Measurements from ENCODE around the gene TRO.
A peak's percentile ranks its signal among the peaks of the same experiment; 100 is the strongest.

The TRO gene

GRCh38 chrX:54920610-54921426 is at the start of gene TRO:
TRO (plus strand) TSS chrX:54920824; CDS start chrX:54922247, 1,423 bp downstream.
- no peak for DNase-seq

GRCh38 chrX:54885740-54886139 is 34.9 kb upstream of the TRO start:
- no peak for DNase-seq

DNA sequence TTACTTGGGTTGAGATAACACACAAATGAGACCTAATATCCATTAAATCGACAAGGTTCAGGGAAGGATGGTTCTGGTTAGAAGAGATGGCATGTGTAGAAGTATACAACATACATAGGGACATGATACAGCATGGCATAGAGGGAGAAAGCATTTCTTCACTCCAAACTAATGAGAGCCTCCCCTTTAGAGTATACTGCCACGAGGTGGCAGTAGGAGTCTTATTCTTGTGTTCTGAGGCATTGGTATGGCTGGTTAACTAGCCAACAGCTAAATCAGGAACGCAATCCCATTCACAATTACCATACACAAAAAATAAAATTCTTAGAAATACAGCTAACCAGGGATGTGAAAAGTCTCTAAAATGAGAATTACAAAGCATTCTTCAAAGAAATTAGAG is 29.1 kb upstream of the TRO start:
- peak in 4 of 6 experiments; percentile 13 to 52 (median 38) for DNase-seq

- DNase-seq: no peak
Measured at GRCh38 chrX:54894159-54894558, 26.5 kb upstream of the TRO start.

- no peak for DNase-seq
Measured at GRCh38 chrX:54909941-54910340, 10.7 kb upstream of the TRO start.

DNA sequence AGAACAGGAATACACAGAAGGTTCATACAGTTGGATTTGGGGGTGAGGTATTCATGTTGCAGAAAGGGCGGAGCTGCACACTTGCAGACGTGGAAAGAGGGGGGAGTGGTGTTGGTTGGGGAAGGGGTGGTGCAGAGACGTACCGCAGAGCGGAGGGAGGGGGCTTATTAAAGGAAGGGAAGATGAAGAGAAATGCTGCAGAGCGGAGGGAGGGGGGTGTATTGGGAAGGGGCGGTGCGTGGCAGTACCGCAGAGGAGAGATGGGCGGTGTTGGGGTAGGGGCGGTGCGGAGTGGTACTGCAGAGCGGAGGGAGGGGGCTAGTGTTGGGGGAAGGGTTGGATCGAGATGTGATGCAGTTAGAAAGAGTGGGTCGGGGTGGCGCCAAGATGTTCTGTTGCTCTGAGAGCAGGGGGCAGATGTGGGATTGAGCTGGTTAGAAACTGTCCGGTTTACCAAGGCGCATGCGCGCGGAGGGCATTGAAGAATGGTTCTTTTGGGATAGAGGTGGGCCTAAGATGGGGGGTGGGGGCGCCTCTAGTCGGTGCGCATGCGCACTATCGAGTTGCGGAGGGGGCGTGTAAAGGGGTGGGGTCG is 900 bp downstream of the TRO start:
- peak; percentile 32 to 60 (median 50) for DNase-seq

DNA sequence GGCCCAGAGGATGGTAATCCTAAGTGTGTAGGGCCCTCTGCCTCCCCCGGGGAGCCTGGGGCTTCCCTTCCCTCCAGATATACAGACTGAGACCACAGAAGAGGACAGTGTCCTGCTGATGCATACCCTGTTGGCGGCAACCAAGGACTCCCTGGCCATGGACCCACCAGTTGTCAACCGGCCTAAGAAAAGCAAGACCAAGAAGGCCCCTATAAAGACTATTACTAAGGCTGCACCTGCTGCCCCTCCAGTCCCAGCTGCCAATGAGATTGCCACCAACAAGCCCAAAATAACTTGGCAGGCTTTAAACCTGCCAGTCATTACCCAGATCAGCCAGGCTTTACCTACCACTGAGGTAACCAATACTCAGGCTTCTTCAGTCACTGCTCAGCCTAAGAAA is 1.9 kb downstream of the TRO start:
- no peak for DNase-seq

DNA sequence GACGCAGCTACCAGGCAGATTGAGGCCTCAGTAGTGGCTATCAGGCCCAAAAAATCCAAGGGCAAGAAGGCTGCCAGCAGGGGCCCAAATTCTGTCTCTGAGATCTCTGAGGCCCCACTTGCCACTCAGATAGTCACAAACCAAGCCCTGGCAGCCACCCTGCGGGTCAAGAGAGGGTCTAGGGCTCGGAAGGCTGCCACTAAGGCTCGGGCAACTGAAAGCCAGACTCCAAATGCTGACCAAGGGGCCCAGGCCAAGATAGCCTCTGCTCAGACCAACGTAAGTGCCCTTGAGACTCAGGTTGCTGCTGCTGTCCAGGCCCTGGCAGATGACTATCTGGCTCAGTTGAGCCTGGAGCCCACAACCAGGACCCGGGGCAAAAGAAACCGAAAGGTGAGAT is 2.8 kb downstream of the TRO start:
- DNase-seq: no peak

DNA sequence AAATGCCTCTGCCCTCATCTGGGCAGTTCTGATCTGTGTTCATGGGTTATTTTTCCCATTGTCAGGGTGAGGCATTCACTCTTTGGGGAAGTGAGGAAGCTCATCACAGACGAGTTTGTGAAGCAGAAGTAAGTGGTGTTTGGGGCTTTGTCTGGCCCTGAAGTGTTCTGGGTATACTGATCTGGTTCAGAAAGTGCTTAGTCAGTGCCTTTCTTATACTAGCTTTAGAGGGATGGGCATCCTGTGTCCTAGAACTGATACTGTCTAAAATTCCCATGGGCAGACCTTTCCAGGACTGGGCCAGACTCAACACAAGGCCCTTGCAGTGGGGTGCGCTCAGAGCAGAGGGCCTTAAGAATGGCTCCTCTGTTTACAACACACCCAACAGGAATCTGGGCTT is 6.4 kb downstream of the TRO start:
- no peak for DNase-seq

- no peak for DNase-seq
Measured at GRCh38 chrX:54928876-54929275, 8.3 kb downstream of the TRO start.

DNA sequence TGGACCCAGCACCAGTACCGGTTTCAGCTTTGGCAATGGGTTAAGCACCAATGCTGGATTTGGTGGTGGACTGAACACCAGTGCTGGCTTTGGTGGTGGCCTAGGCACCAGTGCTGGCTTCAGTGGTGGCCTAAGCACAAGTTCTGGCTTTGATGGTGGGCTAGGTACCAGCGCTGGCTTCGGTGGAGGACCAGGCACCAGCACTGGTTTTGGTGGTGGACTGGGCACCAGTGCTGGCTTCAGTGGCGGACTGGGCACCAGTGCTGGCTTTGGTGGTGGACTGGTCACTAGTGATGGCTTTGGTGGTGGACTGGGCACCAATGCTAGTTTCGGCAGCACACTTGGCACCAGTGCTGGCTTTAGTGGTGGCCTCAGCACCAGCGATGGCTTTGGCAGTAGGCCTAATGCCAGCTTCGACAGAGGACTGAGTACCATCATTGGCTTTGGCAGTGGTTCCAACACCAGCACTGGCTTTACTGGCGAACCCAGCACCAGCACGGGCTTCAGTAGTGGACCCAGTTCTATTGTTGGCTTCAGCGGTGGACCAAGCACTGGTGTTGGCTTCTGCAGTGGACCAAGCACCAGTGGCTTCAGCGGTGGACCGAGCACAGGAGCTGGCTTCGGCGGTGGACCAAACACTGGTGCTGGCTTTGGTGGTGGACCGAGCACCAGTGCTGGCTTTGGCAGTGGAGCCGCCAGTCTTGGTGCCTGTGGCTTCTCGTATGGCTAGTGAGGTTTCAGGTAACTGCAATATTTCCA is 9.8 kb downstream of the TRO start:
- DNase-seq: no peak

GRCh38 chrX:54931107-54931506 is 10.5 kb downstream of the TRO start:
- no peak for DNase-seq

- no peak for DNase-seq
Measured at GRCh38 chrX:54933150-54933826, 12.7 kb downstream of the TRO start.

- DNase-seq: no peak
Measured at GRCh38 chrX:54934058-54934457, 13.4 kb downstream of the TRO start.

- DNase-seq: no peak
Measured at GRCh38 chrX:54934890-54935289, 14.3 kb downstream of the TRO start.

DNA sequence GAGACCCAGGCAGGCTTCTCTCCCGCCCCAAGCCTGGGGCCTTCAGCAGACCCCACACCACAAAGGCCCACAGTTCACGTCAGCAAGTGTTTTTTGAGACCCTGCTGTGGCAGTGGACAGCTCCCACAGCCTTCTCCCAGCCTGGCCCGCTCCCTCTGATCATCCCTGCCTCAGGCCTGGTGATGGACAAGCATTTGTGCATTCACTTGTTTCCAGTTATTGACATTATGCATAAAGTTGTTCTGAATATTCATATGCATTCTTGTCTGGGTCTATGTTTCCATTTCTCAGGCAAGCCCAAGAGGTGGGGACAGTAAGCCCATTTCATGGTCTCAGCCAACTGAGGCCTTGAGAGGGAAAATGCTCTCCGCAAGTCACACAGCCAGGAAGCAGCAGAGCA is 14.7 kb downstream of the TRO start:
- no peak for DNase-seq

GRCh38 chrX:54937416-54937815 is 16.8 kb downstream of the TRO start:
- DNase-seq: no peak

GRCh38 chrX:54944816-54945215 is 24.2 kb downstream of the TRO start:
- no peak for DNase-seq

DNA sequence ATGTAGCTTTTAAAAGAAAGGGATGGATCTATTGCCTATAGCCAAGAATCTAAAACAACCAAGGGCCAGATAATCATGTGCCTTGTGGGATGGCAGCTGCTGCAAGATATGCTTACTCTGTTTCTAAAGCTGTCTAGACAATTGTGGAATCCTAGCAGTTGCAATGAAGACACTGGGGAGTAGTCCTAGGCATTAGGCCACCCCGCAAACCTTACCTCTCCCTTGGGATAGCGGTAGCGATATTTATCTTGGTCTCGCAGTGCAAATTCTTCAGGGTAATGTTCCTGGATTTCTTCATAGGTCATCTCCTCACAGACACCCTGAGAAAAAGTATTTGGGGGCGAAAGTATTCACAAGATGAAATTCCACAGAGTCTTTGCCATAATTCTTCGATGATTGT is 24.6 kb downstream of the TRO start:
- no peak for DNase-seq

- DNase-seq: no peak
Measured at GRCh38 chrX:54950730-54951375, 30.2 kb downstream of the TRO start.

DNA sequence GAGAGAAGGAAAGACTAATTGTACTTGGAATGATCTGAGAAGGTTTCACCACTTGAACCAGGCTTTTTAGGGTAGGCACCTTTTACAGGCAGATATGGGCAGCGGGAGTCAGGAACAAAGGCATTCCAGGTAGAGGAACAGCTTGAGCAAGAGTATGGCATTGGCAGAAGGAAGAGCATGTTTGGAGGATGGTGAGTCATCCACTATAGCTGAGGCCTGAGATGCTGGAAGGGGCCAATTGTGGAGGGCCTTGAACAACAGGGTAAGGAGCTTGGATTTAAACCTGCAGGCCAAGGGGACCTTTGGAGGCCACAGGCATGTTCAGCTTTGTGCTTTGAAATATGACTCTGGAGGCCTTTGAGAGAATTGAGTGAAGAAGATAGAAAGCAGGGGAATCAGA is 41.1 kb downstream of the TRO start:
- no peak for DNase-seq

DNA sequence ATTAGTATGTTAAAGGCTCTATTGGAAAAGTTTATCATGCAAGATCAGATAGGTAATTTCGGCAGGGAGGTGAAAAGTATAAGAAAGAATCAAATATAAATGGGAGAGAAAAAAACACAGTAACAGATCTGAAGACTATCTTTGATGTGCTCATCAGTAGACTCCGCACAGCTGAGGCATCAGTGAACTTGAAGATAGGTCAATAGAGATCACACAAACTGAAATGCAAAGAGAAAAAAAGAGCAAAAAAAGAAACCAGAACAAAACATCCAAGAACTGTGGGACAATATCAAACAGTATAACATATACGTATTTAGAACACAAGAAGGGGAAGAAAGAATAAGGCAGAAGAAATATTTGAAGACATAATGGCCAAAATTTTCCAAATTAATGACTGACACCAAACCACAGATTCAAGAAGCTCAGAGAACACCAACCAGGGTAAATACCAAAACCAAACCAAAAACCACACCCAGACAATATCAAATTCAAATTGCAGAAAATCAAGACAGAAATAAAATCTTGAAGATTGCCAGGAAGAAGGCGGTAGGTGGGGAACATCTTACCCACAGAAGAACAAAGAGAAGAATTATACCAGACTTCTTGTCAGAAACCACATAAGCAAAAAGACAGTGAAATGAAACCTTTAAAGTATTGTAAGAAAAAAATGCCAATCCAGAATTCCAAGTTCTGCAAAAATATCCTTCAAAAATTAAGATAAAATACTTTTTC is 44.3 kb downstream of the TRO start:
- peak in 4 of 6 experiments; percentile 2 to 56 (median 54) for DNase-seq

Data from stimulated activated naive CD4-positive, alpha-beta T cell (primary cell).